Neural progenitor cell (in vitro differentiated cells): Measurements from ENCODE around the gene GFER. TPM values are rescaled to one million over a fixed set of nuclear protein-coding genes. Genes with fewer than 3 reads are reported as not detected.
A peak's percentile ranks its signal among the peaks of the same experiment; 100 is the strongest.

Experiments used
- DNase-seq: peaks from one replicate; pipeline ENCODE4 v3.0.0-alpha.2; 2016; ENCODE audit warnings: low spot score
- H2AFZ ChIP-seq: fragments of 200-600 bp; sonication (generic); replicated peaks from 2 replicates; pipeline ENCODE4 v1.6.1; 2016; ENCODE audit warnings: antibody characterized with exemption
- H3F3A ChIP-seq: fragments of 200-600 bp; sonication (generic); 2 replicates; pipeline ENCODE4 v1.6.1; 2016; ENCODE audit warnings: antibody characterized with exemption, low read depth
- H3K27ac ChIP-seq: fragments of 200-600 bp; sonication (generic); 2 replicates; pipeline ENCODE4 v1.5.1; 2016; ENCODE audit warnings: mild to moderate bottlenecking
- H3K27me3 ChIP-seq: fragments of 200-600 bp; sonication (generic); 2 replicates; pipeline ENCODE4 v1.6.1; 2016; ENCODE audit warnings: mild to moderate bottlenecking, moderate library complexity
- H3K36me3 ChIP-seq: fragments of 200-600 bp; sonication (generic); 2 replicates; pipeline ENCODE4 v1.5.1; 2016
- H3K4me1 ChIP-seq: fragments of 200-600 bp; sonication (generic); 2 replicates; pipeline ENCODE4 v1.6.1; 2016; ENCODE audit warnings: mixed run types
- H3K4me2 ChIP-seq: fragments of 200-600 bp; sonication (generic); 2 replicates; pipeline ENCODE4 v1.6.1; 2016
- H3K4me3 ChIP-seq: fragments of 200-600 bp; sonication (generic); 2 replicates; pipeline ENCODE4 v1.5.1; 2016
- H3K79me2 ChIP-seq: fragments of 200-600 bp; sonication (generic); 2 replicates; pipeline ENCODE4 v1.6.1; 2016; ENCODE audit warnings: low read depth
- H3K9ac ChIP-seq: fragments of 200-600 bp; sonication (generic); 2 replicates; pipeline ENCODE4 v1.6.1; 2016
- H3K9me3 ChIP-seq: fragments of 200-600 bp; sonication (generic); 2 replicates; pipeline ENCODE4 v1.5.1; 2016; ENCODE audit warnings: low read depth
- H4K20me1 ChIP-seq: fragments of 200-600 bp; sonication (generic); 2 replicates; pipeline ENCODE4 v1.6.1; 2016; ENCODE audit warnings: low read depth
- H3K27ac Mint-ChIP-seq: 3 replicates; pipeline ENCODE4 v1.8.0; 2021; ENCODE audit warnings: mixed read lengths
- H3K27me3 Mint-ChIP-seq: 2 replicates; pipeline ENCODE4 v1.8.0; 2022; ENCODE audit warnings: low read depth, mild to moderate bottlenecking, inconsistent platforms, moderate library complexity, mixed read lengths; ENCODE audit not compliant: insufficient read depth
- H3K36me3 Mint-ChIP-seq: 3 replicates; pipeline ENCODE4 v1.8.0; 2021; ENCODE audit warnings: mixed read lengths
- H3K4me1 Mint-ChIP-seq: 3 replicates; pipeline ENCODE4 v1.8.0; 2021; ENCODE audit warnings: mixed read lengths
- H3K4me3 Mint-ChIP-seq: 3 replicates; pipeline ENCODE4 v1.8.0; 2021; ENCODE audit warnings: mild to moderate bottlenecking, moderate library complexity, mixed read lengths
- H3K9me3 Mint-ChIP-seq: 3 replicates; pipeline ENCODE4 v1.8.0; 2020; ENCODE audit warnings: mixed read lengths
- EZH2 ChIP-seq: fragments of 200-600 bp; sonication (generic); IDR thresholded peaks from 2 replicates; pipeline ENCODE4 v1.6.1; 2017; ENCODE audit warnings: antibody characterized with exemption, mild to moderate bottlenecking, moderate library complexity
- EZH2phosphoT487 ChIP-seq: fragments of 200-600 bp; sonication (generic); IDR thresholded peaks from 2 replicates; pipeline ENCODE4 v1.6.1; 2017; ENCODE audit warnings: antibody characterized with exemption
- total RNA-seq: library from RNA; depleted of rRNA; stranded (reverse); fragments of >200 nt; gene quantifications from 2 replicates; pipeline ENCODE4 v1.2.3, GENCODE V29; 2015; ENCODE audit warnings: low replicate concordance
- TF ChIP-seq, protein P1 (sequence below): fragments of 200-600 bp; sonication (generic); IDR thresholded peaks from 2 replicates; pipeline ENCODE4 v1.5.1; 2017; ENCODE audit warnings: antibody characterized with exemption, mild to moderate bottlenecking

Gene GFER
- total RNA-seq, 1 donor from 2014 or later: 35.1 TPM

- H3K27me3 Mint-ChIP-seq: peaks cover 25% of the 10 kb centered on the region
- H3K4me3 Mint-ChIP-seq: peak overlapping the region; percentile 24
- H3K27me3 ChIP-seq: peaks cover 55% of the 10 kb centered on the region
- H3K79me2 ChIP-seq: no peaks in the 10 kb centered on the region
- peaks cover 4% of the 10 kb centered on the region for H3K4me1 Mint-ChIP-seq
- peaks cover 9% of the 10 kb centered on the region for H3K4me1 ChIP-seq
- H3K9me3 Mint-ChIP-seq: no peaks in the 10 kb centered on the region
- no peak overlapping the region for H2AFZ ChIP-seq
- no peak overlapping the region for H3K27ac ChIP-seq
- no peak overlapping the region for H3K4me3 ChIP-seq
- no peaks in the 10 kb centered on the region for H3K36me3 Mint-ChIP-seq
- peak; percentile 48 for DNase-seq
- H4K20me1 ChIP-seq: no peaks in the 10 kb centered on the region
- H3F3A ChIP-seq: peaks cover 4% of the 10 kb centered on the region
- no peak overlapping the region for H3K27ac Mint-ChIP-seq
- H3K9me3 ChIP-seq: no peaks in the 10 kb centered on the region
- H3K4me2 ChIP-seq: no peak overlapping the region
- TF ChIP-seq EZH2phosphoT487: no peak
- TF ChIP-seq, protein P1, sequence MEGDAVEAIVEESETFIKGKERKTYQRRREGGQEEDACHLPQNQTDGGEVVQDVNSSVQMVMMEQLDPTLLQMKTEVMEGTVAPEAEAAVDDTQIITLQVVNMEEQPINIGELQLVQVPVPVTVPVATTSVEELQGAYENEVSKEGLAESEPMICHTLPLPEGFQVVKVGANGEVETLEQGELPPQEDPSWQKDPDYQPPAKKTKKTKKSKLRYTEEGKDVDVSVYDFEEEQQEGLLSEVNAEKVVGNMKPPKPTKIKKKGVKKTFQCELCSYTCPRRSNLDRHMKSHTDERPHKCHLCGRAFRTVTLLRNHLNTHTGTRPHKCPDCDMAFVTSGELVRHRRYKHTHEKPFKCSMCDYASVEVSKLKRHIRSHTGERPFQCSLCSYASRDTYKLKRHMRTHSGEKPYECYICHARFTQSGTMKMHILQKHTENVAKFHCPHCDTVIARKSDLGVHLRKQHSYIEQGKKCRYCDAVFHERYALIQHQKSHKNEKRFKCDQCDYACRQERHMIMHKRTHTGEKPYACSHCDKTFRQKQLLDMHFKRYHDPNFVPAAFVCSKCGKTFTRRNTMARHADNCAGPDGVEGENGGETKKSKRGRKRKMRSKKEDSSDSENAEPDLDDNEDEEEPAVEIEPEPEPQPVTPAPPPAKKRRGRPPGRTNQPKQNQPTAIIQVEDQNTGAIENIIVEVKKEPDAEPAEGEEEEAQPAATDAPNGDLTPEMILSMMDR: peak; percentile 59
- no peak for TF ChIP-seq EZH2
- H3K36me3 ChIP-seq: no peaks in the 10 kb centered on the region
- H3K9ac ChIP-seq: no peak overlapping the region
Measured at GRCh38 chr16:2016407-2016922, 32.5 kb downstream of the GFER start.

DNA sequence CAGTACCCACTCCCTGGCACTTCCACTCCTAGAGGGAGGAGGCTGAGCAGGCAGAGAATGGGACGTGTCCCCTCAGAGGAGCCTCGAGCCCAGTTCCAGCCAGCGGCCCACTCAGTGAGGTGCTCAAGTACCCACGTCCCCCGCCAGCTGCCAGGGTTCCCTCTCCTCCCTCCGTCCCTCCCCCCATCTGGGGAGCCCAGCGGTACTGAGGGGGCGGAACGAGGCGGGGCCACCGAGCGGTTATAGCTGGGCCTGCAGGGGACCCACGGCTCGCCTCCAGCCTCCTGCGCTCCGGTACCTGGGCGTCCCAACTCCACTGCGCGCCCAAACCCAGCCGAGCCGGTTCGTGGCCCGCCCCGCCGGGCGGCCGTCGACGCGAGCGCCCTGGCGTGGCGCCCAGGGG is 35.5 kb downstream of the GFER start, which contains the start of gene NPW:
Gene NPW, plus strand, starts transcription at position 268 of the 403 bp plus-strand sequence.
- Histone ChIP-seq H3K79me2 (no peaks in the 10 kb centered on the region), H3F3A (peaks cover 4% of the 10 kb centered on the region), H3K36me3 (no peaks in the 10 kb centered on the region), H3K9ac (no peak within 1 kb of the TSS), H3K27ac (no peak within 1 kb of the TSS), H3K9me3 (no peaks in the 10 kb centered on the region), H3K4me3 (peak within 1 kb of the TSS; percentile 44), H3K4me1 (peaks cover 13% of the 10 kb centered on the region), H3K27me3 (peaks cover 83% of the 10 kb centered on the region), H3K4me2 (peak within 1 kb of the TSS; percentile 85), H4K20me1 (no peaks in the 10 kb centered on the region), H2AFZ (peak within 1 kb of the TSS; percentile 94)
- Mint-ChIP-seq H3K9me3 (no peaks in the 10 kb centered on the region), H3K36me3 (no peaks in the 10 kb centered on the region), H3K27ac (no peak within 1 kb of the TSS), H3K27me3 (peaks cover 36% of the 10 kb centered on the region), H3K4me3 (peak within 1 kb of the TSS; percentile 71), H3K4me1 (peaks cover 16% of the 10 kb centered on the region)
- TF ChIP-seq EZH2: no peak
- TF ChIP-seq, protein P1: no peak
- TF ChIP-seq EZH2phosphoT487: no peak
- peak; percentile 56 for DNase-seq

DNA sequence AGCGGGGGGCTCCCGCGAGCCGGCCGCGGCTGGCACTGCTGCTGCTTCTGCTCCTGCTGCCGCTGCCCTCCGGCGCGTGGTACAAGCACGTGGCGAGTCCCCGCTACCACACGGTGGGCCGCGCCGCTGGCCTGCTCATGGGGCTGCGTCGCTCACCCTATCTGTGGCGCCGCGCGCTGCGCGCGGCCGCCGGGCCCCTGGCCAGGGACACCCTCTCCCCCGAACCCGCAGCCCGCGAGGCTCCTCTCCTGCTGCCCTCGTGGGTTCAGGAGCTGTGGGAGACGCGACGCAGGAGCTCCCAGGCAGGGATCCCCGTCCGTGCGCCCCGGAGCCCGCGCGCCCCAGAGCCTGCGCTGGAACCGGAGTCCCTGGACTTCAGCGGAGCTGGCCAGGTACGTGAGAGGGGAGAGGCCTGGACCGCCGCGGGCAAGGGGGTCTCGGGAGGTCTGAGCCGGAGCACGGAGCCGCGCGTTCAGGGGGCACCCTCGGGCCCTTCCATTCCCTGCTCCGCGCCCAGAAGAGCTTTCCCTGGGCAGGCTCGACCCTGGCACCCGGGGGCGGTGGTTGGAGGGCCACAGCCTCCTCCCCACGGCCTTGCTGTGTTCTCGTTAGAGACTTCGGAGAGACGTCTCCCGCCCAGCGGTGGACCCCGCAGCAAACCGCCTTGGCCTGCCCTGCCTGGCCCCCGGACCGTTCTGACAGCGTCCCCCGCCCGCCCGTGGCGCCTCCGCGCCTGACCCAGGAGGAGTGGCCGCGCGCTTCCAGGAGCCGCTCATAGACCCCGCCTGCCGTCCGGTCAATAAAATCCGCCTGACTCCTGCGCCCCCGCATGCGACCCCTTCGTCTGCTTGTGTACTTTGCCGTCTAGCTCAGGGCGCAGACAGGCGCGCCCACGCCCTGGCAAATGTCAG is 36.2 kb downstream of the GFER start:
- H3K9me3 Mint-ChIP-seq: no peaks in the 10 kb centered on the region
- H3K27ac Mint-ChIP-seq: no peak overlapping the region
- H3K27me3 Mint-ChIP-seq: peaks cover 39% of the 10 kb centered on the region
- no peaks in the 10 kb centered on the region for H4K20me1 ChIP-seq
- H3K9ac ChIP-seq: no peak overlapping the region
- peaks cover 13% of the 10 kb centered on the region for H3K4me1 ChIP-seq
- DNase-seq: peak; percentile 70
- H3K4me3 ChIP-seq: peak overlapping the region; percentile 44
- H3K4me3 Mint-ChIP-seq: peak overlapping the region; percentile 71
- peak overlapping the region; percentile 94 for H2AFZ ChIP-seq
- H3K4me1 Mint-ChIP-seq: peaks cover 16% of the 10 kb centered on the region
- no peak overlapping the region for H3K27ac ChIP-seq
- no peaks in the 10 kb centered on the region for H3K36me3 Mint-ChIP-seq
- H3K36me3 ChIP-seq: no peaks in the 10 kb centered on the region
- H3K4me2 ChIP-seq: peak overlapping the region; percentile 85
- H3K9me3 ChIP-seq: no peaks in the 10 kb centered on the region
- peaks cover 90% of the 10 kb centered on the region for H3K27me3 ChIP-seq
- H3K79me2 ChIP-seq: no peaks in the 10 kb centered on the region
- peaks cover 4% of the 10 kb centered on the region for H3F3A ChIP-seq
- TF ChIP-seq EZH2 (peak; percentile 91), EZH2phosphoT487 (peak; percentile 89)
- TF ChIP-seq, protein P1: no peak
